CD4-positive, alpha-beta T cell treated with Interleukin-17A for 4 hours (primary cell): Measurements from ENCODE around the gene TRERF1.
A peak's percentile ranks its signal among the peaks of the same experiment; 100 is the strongest.

Experiments used
- DNase-seq: peaks from one replicate; pipeline ENCODE4 v3.0.0-alpha.2; 2020; ENCODE audit warnings: mixed read lengths

The TRERF1 gene

DNA sequence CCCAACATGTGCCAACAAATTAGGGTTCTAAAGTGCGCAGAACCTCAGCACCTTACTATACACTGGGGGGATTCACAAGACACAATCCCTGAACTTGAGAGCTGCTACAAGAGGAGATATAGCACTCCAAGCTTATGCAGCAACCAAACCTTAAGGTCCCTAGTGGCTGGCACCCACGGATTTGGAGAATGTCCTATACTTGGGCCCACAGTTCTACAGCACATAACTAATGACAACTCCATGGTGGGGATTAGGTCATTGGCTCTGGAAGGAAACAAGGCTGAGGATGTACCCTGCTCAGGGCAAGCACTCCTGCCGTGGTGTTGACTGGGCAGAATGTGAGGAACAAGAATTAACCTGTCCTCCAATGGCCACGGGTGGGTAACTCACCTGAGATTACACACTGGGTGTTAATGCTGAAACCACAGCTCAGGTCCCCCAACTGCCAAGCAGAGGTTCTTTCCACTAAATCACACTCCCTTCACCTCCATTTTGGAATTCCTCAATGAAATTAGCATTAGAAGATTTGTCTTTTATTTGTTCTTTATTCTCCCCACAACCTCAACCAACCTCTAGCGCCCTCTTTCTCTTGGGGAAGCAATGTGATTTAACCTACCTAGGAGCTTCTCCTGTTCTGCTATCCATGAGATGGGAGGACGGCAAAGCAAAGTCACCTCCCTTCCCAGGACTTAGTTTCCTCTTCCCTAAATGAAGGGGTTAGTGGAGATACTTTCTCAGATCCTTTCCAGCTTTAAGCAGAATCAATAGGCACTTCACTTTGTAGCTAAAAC lies 32.0 kb downstream of the TRERF1 start:
- no peak for DNase-seq

DNA sequence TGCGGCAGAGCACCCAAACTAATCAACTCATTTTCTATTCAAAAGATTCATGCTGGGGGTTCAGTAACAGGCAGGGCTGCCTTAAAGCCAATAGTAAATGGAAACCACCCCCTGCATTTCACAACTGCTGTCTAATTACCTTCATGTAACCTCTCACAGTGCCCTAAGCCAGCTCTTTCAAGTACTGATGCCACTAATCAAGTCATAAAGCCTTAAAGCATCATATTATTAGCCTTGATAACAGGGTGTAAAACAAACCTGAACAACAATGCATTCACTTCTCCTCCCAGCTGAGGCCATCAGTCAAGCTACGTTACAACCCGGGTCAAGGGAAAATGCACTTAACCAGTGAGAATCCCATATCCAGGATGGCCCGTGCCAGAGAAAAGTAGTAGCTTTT lies 33.0 kb downstream of the TRERF1 start:
- no peak for DNase-seq

DNA sequence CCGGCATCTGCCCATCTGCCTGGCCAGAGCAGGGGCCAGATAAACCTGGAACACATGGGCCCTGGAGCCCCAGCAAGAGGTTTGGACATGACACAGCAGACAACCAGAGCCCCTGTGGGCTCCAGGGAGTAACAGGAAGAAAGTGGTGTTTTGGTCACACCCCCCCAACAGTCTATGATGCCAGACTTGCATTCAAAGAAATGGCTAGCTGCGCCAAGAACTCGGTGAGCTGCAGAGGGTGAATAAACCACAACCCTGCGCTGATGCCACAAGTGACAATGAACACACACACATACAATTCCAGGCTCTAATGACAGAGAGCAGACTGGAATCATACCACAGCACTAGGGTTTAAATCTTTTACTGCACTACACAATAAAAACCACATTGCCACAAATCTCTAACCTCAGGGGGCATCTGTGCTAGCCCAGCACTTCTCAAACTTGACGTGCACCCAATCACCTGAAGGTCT lies 34.0 kb downstream of the TRERF1 start:
- DNase-seq = peak; percentile 60

DNA sequence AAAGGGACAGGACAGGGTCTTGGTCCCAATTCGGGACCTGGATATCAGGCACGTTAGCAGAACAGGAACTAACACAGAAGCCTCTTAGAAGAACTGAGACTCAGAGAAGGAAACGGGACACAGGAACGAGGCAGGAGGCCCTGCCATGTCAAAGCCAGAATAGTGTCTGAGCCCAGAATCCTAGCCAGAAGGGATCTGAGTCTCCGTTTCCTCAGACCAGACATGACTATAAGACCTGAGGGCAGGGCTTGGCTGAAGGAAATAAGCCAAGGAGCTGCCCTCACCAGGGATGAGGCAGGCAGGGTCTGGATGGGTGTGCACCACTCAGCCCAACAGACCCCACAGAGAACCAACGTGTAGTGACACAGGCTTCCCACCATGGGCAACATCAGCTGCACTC lies 40.3 kb downstream of the TRERF1 start:
- no peak for DNase-seq

DNA sequence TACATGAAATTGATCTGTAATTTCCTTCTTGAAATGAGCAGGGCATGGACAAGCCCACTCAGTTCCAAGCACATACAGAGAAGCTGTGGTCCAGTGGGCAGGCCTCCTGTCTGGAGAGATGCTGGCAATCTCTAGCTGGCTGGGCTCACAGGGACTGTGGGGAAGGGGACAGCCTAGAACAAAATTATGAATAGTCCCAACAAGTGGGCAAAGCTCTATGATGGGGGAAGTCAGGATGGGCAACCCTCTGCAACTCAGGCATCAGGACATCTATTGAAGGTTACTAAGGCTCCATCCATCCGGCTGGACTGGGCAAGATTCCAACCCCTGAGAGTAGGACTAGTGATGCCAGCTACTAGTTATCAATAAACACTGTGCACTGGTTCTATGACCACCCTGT lies 40.9 kb downstream of the TRERF1 start:
- DNase-seq = no peak

DNA sequence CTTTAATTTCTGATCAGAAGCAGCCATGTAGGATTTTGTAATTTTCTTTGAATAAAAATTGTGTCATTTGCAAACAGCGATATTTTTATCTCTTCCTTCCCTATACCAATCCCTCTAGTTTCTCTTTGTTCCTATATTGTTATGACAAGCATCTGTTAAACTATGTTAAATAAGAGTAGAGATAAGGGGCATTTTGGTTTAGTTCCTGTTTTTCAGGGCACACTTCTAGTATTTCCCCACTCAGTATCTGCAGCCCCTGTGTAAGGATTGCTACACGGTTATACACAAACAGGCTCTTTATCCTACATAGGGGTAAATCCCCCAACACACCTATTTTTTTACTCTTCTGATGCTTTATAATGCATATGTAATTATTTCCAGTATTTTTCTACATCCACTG lies 42.1 kb downstream of the TRERF1 start:
- no peak for DNase-seq

DNA sequence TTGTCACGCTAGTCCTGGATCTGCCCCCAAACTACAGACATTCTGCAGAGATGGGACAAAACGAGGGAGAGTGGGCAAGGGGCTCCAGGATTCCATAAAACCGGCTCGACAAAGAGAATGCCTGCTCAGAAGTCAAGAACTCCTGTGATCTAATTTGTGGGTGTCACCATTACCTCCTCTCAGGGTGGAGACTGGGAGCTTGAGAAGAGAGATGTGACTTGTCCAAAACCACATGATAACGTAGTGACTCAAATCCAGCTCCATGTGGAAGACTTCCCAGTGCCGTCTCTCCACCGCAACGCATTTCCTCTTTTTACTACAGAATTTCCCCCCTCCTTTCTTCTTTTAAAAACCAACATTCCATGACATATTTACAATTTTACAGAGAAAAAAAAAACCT lies 44.3 kb downstream of the TRERF1 start:
- no peak for DNase-seq

DNA sequence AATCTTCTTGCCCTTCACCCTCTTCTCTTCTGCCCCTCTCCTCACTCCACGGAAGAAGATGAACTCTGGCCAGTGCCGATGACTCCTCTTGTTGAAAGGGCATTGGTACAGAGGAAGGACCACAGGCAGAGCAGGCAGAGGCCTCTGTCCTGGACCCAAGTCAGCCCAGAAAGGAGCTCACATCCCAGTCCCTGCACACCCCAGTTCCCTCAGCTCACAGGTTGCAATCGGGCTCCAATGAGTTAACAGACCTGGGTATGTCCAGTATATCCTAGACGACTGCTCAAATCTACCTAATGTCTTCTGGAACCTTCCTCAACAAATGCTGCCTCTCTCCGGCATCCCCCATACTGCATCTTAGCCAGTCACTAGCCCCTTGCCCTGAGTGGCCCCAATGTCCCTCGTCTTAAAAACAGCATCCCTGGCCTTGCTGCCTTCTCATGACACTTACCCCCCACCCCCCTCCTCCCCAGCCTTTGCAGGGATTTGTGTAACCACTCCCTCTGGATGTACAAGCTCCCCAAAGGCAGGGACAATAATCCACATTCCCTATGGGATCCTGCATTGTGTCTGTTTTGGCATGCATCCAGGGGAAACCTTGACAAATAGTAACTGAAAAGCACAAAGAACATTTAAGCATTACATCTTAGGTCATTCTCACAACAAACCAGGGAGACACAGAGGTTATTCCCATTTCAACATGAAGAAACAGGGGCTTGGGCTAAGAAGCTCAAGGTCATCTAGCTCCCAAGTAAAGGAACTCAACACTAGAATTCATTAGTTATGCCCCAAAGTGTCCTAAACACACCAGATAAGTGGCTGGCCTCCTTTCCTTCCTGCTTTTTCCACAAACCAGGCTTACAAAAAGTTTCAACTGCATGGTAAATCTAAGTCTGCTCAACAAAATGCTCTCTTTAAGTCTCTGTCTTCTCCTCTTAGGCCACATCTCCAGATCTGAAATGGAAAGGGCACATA lies 45.1 kb downstream of the TRERF1 start:
- DNase-seq = no peak

DNA sequence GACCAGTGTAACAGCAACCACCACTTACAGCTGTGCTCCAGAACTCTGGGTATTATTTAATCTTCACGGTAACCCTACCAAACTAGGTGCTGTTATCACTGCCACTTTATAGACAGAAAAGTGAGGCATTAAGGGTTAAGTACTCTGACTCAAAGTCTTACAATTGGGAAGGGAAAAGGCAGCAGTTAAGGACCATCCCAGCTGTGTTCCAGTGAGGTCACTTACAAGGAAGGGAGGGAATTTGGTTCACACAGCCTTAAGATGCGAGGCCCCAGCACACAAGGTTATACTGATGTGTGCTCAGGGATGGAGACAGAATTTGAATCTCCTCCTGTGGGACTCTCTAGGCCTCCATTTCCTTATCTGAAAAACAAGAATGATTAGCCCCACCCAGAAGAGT lies 46.7 kb downstream of the TRERF1 start:
- no peak for DNase-seq

DNA sequence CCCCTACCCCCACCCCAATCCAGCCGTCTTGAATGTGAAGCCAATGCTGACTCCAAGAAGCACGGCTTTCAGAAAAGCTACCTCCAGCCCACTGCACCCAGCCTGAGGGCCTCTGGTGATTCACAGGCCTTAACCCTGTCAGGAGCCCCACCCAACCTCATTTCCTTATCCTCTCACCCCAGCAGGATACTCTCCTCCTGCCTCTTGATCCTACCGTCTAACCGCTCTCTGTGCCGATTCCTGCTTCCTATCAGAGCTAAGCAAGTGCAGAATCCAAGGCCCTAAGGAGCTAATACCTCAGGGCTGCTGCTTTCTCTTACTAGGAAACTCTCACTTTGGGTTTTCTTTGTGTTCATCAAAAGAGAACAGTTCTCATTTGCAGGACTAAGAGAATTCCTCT lies 47.2 kb downstream of the TRERF1 start:
- DNase-seq = peak; percentile 73

DNA sequence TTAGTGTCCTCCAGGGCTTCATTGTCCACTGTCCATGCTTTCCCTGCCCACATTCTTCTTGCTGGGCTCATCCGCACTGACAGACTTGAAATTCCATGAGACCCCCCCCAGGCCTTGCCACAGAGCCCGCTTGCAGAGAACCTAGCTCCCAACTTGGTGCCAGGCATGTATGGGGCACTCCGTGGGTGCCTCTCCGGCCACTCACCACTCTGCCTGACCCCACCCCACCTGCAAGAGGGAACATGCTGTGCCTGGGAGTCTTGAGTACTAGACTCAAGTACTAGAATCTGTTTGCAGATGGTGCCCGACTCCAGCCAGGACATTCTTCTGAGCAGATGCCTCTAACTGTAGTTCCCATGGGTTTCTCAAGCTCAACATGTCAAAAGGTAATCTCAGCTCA lies 47.9 kb downstream of the TRERF1 start:
- DNase-seq = no peak

DNA sequence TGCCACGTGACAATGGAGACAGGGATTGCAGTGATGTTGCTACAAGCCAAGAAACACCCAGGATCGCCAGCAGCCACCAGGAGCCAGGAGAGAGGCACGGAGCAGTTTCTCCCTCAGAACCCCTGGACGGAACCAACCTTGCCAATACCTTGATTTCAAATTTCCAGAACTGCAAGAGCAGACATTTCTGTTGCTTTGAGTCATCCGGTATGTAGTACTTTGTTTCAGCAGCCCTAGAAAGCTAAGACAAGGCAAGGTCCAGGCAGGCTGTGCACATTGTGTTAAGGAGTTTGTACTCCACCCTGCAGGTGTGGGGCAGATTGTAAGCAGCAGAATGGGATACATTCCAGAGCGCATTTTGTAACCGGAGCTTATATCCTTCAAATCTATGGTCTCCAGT lies 48.3 kb downstream of the TRERF1 start:
- no peak for DNase-seq

DNA sequence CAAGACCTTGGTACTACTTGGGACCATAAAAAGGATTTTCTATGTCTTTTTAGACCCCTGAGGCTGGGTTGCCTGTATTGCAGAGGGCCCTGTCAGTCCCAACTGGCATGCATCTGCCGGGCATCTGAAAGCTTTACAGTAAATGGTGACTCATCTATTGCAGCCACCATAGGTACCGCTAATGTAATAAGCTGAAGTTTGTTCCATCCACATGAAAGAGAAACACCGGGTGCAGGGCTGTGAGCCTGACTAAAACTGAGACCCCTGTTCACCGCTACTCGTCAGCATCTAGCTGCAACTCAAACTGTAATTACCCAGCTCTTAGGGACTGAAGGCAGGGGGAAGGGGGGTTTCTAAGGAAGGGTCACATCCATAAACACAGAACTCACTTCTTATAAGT lies 49.5 kb downstream of the TRERF1 start:
- peak; percentile 55 for DNase-seq

DNA sequence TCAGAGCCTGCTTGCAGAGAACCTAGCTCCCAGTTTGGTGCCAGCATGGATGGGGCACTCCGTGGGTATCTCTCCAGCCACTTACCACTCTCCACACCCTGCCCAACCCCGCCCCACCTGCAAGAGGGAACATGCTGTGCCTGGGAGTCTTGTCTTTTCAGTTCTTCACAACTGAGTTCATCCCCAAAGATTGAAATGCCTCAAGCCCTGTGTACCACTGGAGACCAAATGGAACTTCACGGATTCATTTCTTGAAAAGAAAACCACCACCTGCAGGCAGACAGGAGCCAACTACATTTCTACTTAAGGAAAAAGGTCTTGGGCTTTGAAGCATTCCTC lies 50.1 kb downstream of the TRERF1 start:
- no peak for DNase-seq

DNA sequence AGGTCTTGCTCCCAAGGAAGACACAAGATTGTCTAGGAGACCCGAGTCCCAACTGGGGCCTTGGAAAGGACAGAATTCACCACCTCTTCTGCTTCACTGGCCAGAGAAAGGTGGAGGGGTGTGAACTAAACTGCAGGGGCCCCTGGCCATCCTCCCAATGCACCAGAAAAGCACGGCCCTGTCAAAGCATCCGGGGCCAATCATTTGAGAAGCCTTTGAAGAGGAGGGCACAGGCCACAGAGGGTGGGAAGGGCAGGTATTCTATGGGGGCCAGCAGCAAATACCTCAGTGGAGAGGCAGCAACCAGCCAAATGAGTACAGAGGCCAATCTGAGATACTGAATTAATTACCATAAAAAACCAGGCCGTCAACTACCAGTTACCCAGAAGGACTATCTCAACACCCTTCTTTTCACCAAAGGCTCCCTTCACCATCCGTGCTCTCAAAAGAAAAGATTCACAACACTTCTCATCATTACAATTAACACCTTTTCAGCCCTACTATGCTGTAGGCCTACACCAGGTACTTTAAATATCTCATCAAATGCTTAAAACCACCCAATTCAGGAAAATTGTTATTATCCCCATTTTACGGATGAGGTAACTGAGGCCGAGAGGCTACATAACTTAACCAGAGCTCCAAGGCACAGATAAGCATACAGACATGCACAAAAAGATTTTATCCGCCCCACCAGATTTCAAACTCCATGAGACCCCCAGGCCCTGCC lies 50.7 kb downstream of the TRERF1 start:
- DNase-seq = no peak

DNA sequence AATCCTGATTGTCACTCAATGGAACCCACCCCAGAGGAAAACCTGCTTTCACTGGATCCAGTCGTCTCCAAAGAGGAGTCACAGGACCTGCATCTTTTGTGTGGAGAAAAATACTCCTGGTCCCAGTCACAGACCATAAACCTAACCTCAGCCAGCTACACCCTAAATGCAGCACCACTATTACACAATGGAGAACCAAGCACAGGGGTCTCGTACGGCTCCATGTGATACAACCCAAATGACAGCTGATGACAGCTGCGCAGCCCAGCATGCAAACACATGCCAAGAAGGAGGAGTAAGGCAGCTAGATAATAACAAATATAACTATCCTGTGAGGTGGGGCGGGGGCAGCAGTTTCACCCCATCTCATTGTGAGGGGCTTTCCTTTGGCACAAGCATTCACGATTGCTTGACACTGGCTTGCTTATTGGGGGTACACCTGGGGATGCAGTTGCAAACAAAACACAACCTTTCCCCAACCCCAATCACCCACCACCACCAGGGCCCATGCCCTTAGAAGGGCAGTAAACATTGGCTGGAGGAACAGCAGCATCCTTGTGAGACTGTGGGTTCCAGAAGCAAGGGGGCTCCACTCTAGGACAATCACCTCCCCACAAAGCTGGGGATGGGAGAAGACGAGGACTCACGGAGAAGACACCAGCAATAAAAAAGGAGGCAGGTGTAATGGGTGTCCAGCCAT lies 51.5 kb downstream of the TRERF1 start:
- no peak for DNase-seq

DNA sequence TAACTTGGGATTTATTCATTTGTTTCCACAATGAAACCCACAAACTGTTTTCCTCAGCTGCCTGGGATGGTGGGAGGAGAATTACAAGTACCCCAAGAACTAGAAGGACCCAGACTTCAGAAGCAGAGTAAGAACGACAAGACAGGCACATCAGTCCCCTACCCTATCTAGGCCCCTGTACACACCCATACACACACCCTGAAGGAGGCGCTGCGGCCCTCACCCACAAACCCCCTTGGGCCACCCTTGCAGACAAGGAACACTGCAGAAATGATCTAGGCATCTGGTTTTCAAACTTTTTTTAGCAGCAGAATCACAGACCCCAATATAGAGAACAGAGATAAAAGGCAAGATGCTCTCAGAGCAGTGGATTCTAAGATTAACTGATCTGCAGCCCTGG lies 55.0 kb downstream of the TRERF1 start:
- no peak for DNase-seq

DNA sequence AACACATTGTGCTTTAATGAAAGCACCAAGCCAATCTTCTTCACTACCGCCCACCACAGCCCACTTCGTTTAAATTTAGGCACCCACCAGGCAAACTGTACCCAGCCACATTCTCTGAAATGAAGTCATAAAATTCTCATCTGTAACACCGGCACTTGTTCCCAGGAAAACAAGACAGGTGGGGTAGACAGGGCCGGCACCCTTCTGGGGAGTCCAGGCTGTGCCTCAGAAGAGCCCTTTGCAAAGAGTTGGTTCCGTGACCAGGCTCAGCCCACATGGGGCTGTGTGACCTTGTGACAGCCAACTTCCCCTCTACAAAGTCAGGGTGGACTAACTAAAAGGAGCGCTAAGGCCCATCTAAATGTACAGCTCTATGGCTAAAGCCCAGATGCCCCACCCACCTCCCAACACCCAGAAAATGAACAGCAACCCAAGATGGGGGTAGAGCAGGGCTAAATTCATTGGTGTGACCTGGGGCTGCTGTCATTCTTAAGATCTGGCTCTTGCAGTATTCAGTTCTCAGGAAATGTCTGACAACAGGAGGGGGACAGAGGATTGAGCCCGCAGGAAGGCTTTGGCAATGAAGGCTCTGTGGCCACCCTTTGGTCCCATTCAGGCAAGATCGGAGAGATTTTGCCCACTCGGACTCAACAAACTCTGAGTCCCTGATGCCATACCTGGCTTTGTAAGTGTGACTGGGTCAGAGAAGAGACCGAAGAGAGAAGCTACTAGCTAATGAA lies 56.7 kb downstream of the TRERF1 start:
- DNase-seq = no peak

DNA sequence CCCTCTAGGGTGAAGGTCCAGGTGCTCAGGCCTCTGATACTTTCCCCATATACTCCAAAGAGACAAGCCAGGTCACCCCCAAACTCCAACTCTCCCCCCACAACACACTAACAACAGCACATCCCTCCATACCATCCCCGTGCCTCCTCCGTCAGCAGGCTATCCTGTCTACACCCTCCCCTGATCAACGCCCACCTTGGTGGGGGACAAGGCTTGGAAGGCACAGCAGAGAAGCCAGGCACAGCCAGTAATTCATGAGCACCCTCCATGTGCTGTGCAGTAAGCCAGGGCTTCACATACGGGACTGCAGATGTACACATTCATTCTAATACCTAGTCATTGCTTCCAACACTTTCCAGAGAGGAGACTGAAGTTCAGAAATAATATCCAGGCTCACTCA lies 57.6 kb downstream of the TRERF1 start:
- no peak for DNase-seq

DNA sequence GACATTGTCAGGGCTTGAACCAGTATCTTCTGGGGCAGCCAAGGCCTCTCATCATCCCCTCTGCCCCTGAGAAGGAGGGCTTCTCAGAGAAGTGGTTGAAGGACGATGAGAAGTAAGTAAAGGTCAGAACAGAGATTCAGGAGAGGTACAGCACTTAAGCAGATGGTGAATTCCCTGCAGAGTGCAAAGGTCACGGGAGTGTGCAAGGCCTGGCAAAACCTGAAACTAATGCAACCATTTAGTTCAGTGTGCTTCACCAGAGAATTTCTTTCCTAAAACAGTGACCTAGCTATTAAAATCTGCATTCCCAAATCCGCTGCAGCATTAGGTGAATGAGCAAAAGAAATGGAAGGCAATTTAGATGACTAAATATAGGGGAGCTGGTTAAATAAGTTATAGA lies 58.4 kb downstream of the TRERF1 start:
- DNase-seq = no peak

DNA sequence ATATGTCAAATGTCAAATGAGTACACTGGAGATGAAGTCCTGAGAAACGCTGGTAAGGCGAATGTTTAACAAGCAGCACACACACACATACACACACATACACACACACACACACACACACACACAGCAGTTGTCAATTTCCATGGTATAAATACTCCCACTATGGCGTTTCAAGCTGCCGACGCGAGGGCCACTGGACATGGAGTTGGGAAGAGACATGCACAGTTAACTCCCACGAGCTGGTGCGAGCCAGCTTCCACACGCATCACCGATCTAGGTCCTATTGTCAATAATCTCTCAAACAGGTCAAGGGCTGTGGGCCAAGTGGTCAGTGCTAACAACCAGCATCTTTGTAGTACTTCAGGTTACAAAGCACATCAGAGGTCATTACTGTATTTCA lies 58.9 kb downstream of the TRERF1 start:
- DNase-seq = no peak

DNA sequence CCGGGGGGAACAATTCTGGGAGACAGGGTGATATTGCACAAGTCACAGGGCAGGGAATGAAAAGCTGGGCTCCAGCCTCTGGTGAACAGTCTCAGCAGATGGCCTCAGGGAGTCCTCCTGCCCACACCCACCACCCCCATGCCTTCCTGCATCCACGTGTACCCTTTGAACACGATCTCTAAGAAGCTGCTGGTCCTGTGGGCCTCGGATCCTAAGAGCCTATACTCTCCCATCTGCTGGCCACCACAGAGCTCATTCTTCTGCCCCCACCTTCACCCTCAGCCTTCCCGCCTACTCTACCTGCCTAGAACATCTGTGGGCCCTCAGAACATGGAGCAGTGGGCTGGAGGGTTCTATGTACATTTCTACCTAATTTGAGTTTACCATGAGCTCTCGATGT lies 60.3 kb downstream of the TRERF1 start:
- peak; percentile 25 for DNase-seq
